Ishikawa (cell line): Measurements from ENCODE around the gene SGSH.

Experiments used
- CEBPB ChIP-seq: IDR thresholded peaks from 2 replicates; pipeline ENCODE4 v1.6.1; 2012
- CREB1 ChIP-seq: IDR thresholded peaks from 2 replicates; pipeline ENCODE4 v1.6.1; 2012; ENCODE audit warnings: low read depth
- EGR1 ChIP-seq: IDR thresholded peaks from 2 replicates; pipeline ENCODE4 v1.6.1; 2012
- EP300 ChIP-seq: IDR thresholded peaks from 2 replicates; pipeline ENCODE4 v1.6.1; 2012; ENCODE audit warnings: borderline replicate concordance
- FOXM1 ChIP-seq: IDR thresholded peaks from 2 replicates; pipeline ENCODE4 v1.6.1; 2012; ENCODE audit warnings: low read depth, borderline replicate concordance
- NFIC ChIP-seq: IDR thresholded peaks from 2 replicates; pipeline ENCODE4 v1.6.1; 2012
- RAD21 ChIP-seq: IDR thresholded peaks from 2 replicates; pipeline ENCODE4 v1.6.1; 2012; ENCODE audit warnings: low read depth
- REST ChIP-seq: IDR thresholded peaks from 2 replicates; pipeline ENCODE4 v1.6.1; 2012; ENCODE audit warnings: low read depth, mild to moderate bottlenecking
- TAF1 ChIP-seq: IDR thresholded peaks from 2 replicates; pipeline ENCODE4 v1.6.1; 2012; ENCODE audit warnings: low read depth, mild to moderate bottlenecking
- TCF12 ChIP-seq: IDR thresholded peaks from 2 replicates; pipeline ENCODE4 v1.6.1; 2012; ENCODE audit warnings: low read depth
- TEAD4 ChIP-seq: IDR thresholded peaks from 2 replicates; pipeline ENCODE4 v1.6.1; 2012
- YY1 ChIP-seq: IDR thresholded peaks from 2 replicates; pipeline ENCODE4 v1.6.1; 2012; ENCODE audit warnings: low read depth
- ZBTB7A ChIP-seq: IDR thresholded peaks from 2 replicates; pipeline ENCODE4 v1.6.1; 2012; ENCODE audit warnings: low read depth
- TF ChIP-seq, protein P1 (sequence below): IDR thresholded peaks from 2 replicates; pipeline ENCODE4 v1.6.1; 2012
- TF ChIP-seq, protein P2 (sequence below): IDR thresholded peaks from 2 replicates; pipeline ENCODE4 v1.6.1; 2012

The SGSH gene

GRCh38 chr17:80228477-80228876, 8.3 kb upstream of the SGSH start:
- no peak for TF ChIP-seq CEBPB

- TF ChIP-seq ZBTB7A (no peak), CREB1 (no peak), YY1 (no peak), TAF1 (no peak), NFIC (no peak), TEAD4 (no peak), EGR1 (no peak), TCF12 (no peak), CEBPB (no peak), FOXM1 (no peak)
- TF ChIP-seq, protein P1, sequence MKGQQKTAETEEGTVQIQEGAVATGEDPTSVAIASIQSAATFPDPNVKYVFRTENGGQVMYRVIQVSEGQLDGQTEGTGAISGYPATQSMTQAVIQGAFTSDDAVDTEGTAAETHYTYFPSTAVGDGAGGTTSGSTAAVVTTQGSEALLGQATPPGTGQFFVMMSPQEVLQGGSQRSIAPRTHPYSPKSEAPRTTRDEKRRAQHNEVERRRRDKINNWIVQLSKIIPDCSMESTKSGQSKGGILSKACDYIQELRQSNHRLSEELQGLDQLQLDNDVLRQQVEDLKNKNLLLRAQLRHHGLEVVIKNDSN: no peak
- TF ChIP-seq, protein P2, sequence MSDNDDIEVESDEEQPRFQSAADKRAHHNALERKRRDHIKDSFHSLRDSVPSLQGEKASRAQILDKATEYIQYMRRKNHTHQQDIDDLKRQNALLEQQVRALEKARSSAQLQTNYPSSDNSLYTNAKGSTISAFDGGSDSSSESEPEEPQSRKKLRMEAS: no peak
These were observed 7.5 kb upstream of the SGSH start for GRCh38 chr17:80227666-80228065.

DNA sequence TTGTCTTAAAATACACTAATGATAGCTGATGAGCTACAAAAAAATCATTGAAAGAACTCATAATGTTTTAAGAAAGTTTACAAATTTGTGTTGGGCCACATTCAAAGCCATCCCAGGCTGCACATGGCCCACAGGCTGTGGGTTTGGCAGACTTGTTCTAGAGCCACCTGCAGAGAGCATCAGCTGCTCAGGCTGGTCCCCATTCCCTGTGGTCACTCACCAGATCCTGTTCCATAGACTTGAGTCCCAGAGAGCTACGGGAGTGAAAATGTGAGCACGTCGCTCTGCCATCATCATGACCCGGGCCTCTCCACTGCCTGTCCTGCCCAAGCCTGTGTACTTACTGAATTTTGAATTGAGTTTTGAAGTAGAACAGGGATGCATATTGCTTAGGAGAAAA, 7.0 kb upstream of the SGSH start:
- TF ChIP-seq CREB1 (no peak), TAF1 (no peak), EGR1 (no peak), REST (no peak), RAD21 (no peak), TCF12 (no peak), YY1 (no peak), FOXM1 (no peak), EP300 (no peak), ZBTB7A (no peak)

- TF ChIP-seq ZBTB7A: peak; percentile 84
- TF ChIP-seq, protein P1: no peak
- TF ChIP-seq RAD21: 0 out of 2 replicates have a peak, but pooled peaks have one; percentile 0
- no peak for TF ChIP-seq CEBPB
- no peak for TF ChIP-seq CREB1
- no peak for TF ChIP-seq TCF12
- TF ChIP-seq, protein P2: no peak
- peak; percentile 81 for TF ChIP-seq NFIC
- no peak for TF ChIP-seq FOXM1
These were observed 5.1 kb upstream of the SGSH start for GRCh38 chr17:80225230-80225629.

DNA sequence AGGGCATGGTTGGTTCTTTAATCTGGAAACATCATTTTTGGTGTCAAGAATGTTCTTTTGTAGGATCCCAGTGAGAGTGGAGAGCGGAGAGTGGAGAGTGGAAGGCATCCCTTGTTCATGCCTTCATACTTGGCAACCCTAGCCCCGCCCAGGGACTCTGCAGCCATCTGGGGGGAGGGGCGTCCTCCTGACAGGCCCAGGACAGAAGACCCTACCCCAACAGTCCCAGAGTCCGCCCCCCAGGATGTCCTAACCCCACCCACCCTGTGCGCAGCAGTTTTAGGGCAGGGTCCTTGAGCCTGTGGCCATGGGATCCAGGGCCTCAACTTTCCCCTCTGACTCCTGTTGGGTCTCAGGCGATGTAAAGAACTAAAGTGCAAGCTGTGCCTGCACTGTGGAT, 4.5 kb upstream of the SGSH start:
- TF ChIP-seq TAF1: no peak
- no peak for TF ChIP-seq EP300
- TF ChIP-seq, protein P2: no peak
- TF ChIP-seq REST: no peak
- TF ChIP-seq FOXM1: no peak
- TF ChIP-seq CEBPB: no peak
- no peak for TF ChIP-seq CREB1
- no peak for TF ChIP-seq EGR1
- TF ChIP-seq, protein P1: no peak
- no peak for TF ChIP-seq TCF12
- no peak for TF ChIP-seq ZBTB7A
- no peak for TF ChIP-seq TEAD4
- TF ChIP-seq YY1: no peak
- no peak for TF ChIP-seq NFIC
- no peak for TF ChIP-seq RAD21
